ENCODE results near the gene SUPT3H. TPM values are rescaled to one million over a fixed set of nuclear protein-coding genes. Genes with fewer than 3 reads are reported as not detected.

Gene SUPT3H
- total RNA-seq, 6 experiments from 2014 or later: 5.6 to 8.2 (median 6.5) TPM

- Mint-ChIP-seq H3K27ac (no peak overlapping the region), H3K27me3 (ENCODE audit: insufficient read depth) (no peaks in the 10 kb centered on the region), H3K4me3 (no peak overlapping the region), H3K4me1 (ENCODE audit: low read depth) (peaks cover 7% of the 10 kb centered on the region), H3K36me3 (ENCODE audit: low read depth) (peaks cover 17% of the 10 kb centered on the region), H3K9me3 (peaks cover 11% of the 10 kb centered on the region)
- TF ChIP-seq, protein P1, sequence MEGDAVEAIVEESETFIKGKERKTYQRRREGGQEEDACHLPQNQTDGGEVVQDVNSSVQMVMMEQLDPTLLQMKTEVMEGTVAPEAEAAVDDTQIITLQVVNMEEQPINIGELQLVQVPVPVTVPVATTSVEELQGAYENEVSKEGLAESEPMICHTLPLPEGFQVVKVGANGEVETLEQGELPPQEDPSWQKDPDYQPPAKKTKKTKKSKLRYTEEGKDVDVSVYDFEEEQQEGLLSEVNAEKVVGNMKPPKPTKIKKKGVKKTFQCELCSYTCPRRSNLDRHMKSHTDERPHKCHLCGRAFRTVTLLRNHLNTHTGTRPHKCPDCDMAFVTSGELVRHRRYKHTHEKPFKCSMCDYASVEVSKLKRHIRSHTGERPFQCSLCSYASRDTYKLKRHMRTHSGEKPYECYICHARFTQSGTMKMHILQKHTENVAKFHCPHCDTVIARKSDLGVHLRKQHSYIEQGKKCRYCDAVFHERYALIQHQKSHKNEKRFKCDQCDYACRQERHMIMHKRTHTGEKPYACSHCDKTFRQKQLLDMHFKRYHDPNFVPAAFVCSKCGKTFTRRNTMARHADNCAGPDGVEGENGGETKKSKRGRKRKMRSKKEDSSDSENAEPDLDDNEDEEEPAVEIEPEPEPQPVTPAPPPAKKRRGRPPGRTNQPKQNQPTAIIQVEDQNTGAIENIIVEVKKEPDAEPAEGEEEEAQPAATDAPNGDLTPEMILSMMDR (IDR thresholded peaks at IDR 0.05): no peak
- no peak for DNase-seq
Measured at GRCh38 chr6:45132658-45133294, 245.0 kb downstream of the SUPT3H start.

- H3K4me1 Mint-ChIP-seq (ENCODE audit: low read depth): peaks cover 7% of the 10 kb centered on the region
- TF ChIP-seq, protein P1 (IDR thresholded peaks at IDR 0.05): no peak
- H3K36me3 Mint-ChIP-seq (ENCODE audit: low read depth): peaks cover 14% of the 10 kb centered on the region
- no peak overlapping the region for H3K27ac Mint-ChIP-seq
- DNase-seq: peak; percentile 27
- no peaks in the 10 kb centered on the region for H3K27me3 Mint-ChIP-seq (ENCODE audit: insufficient read depth)
- no peak overlapping the region for H3K4me3 Mint-ChIP-seq
- peaks cover 11% of the 10 kb centered on the region for H3K9me3 Mint-ChIP-seq
Measured at GRCh38 chr6:45132059-45132458, 245.7 kb downstream of the SUPT3H start.

DNA sequence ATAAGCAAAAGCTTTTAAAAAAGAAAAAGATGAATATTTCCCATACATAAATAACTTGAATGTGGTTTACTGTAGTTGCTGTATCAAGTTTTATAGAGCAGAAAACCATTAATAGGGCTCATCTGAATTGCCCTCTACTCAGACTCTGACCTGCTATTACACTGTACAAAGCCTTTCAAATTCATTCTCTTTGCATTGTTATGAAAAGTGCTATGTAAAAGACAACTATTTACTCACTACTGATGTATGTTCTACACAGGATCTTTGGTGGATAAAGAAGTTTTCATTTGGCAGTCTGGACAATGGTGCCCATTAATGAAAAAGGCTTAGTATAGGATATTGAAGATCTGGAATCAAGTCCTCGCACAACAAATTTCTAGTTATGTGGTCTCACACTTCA, 248.7 kb downstream of the SUPT3H start:
- H3K27me3 Mint-ChIP-seq (ENCODE audit: insufficient read depth): no peaks in the 10 kb centered on the region
- no peaks in the 10 kb centered on the region for H3K9me3 Mint-ChIP-seq
- peaks cover 7% of the 10 kb centered on the region for H3K4me1 Mint-ChIP-seq (ENCODE audit: low read depth)
- no peak overlapping the region for H3K4me3 Mint-ChIP-seq
- DNase-seq: no peak
- TF ChIP-seq, protein P1 (IDR thresholded peaks at IDR 0.05): no peak
- H3K27ac Mint-ChIP-seq: no peak overlapping the region
- no peaks in the 10 kb centered on the region for H3K36me3 Mint-ChIP-seq (ENCODE audit: low read depth)

DNA sequence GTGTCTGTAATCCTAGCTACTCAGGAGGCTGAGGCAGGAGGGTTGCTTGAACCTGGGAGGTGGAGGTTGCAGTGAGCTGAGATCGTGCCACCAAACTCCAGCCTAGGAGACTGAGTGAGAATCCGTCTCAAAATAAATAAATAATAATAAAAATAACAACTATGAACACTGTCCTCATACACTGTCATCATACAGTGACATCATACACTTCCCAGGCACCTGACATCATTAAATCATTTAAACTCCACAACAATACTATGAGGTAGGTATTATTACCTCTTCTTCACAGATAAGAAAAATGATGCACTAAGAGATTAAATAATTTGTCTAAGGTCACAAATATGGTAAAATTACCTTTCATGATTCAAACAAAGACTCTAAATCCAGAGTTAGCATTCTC, 250.5 kb downstream of the SUPT3H start:
- TF ChIP-seq, protein P1 (IDR thresholded peaks at IDR 0.05): no peak
- H3K4me1 Mint-ChIP-seq (ENCODE audit: low read depth): peaks cover 3% of the 10 kb centered on the region
- no peaks in the 10 kb centered on the region for H3K9me3 Mint-ChIP-seq
- no peak overlapping the region for H3K4me3 Mint-ChIP-seq
- H3K27ac Mint-ChIP-seq: no peak overlapping the region
- H3K27me3 Mint-ChIP-seq (ENCODE audit: insufficient read depth): no peaks in the 10 kb centered on the region
- H3K36me3 Mint-ChIP-seq (ENCODE audit: low read depth): no peaks in the 10 kb centered on the region
- no peak for DNase-seq

GRCh38 chr6:45126033-45126432, 251.7 kb downstream of the SUPT3H start:
- no peaks in the 10 kb centered on the region for H3K9me3 Mint-ChIP-seq
- H3K27ac Mint-ChIP-seq: no peak overlapping the region
- no peaks in the 10 kb centered on the region for H3K4me1 Mint-ChIP-seq (ENCODE audit: low read depth)
- no peaks in the 10 kb centered on the region for H3K36me3 Mint-ChIP-seq (ENCODE audit: low read depth)
- DNase-seq: no peak
- no peak overlapping the region for H3K4me3 Mint-ChIP-seq
- H3K27me3 Mint-ChIP-seq (ENCODE audit: insufficient read depth): no peaks in the 10 kb centered on the region
- TF ChIP-seq, protein P1 (IDR thresholded peaks at IDR 0.05): no peak
